K562 (cell line): ENCODE measurements around the gene DUOXA2. TPM values are rescaled to one million over a fixed set of nuclear protein-coding genes. Genes with fewer than 3 reads are reported as not detected.

Experiments
- ATAC-seq: fragments of 200-7000 bp; cut with Tn5 transposase; 3 replicates; pipeline ENCODE4 v1.9.1; 2020; ENCODE audit warnings: moderate library complexity
- BruUV-seq: library from RNA; stranded (reverse); fragments of 400-500 nt; replicated peaks from 2 replicates; lab custom pipeline; 2021; lab: Mats Ljungman, UMichigan
- CTCF ChIA-PET: fragments of 300-600 bp; formaldehyde crosslinking; extraction: SDS; loops from one replicate; lab custom pipeline; 2021; ENCODE audit warnings: low intra/inter-chr PET ratio; lab: Yijun Ruan, JAX
- POLR2A ChIA-PET: fragments of 300-600, 350-650 bp; sonication (Branson Sonifier 250); formaldehyde crosslinking; extraction: SDS; loops from one replicate; lab custom pipeline; 2021; ENCODE audit warnings: antibody characterized with exemption, inconsistent platforms; lab: Yijun Ruan, JAX
- DNase-seq, 4 experiments: peaks; one replicate each; pipeline versions ENCODE4 v3.0.0 to v3.0.0-alpha.2; 2011 to 2018; ENCODE audit warnings: low spot score in 3 of 4, mixed read lengths in 3 of 4; ENCODE audit errors: extremely low read depth in 1 of 4
- FAIRE-seq: peaks from 2 replicates; lab custom pipeline; 2011; peaks lifted over from hg19 to GRCh38; lab: Jason Lieb, UNC
- H2AFZ ChIP-seq: 2 replicates; pipeline ENCODE4 v1.6.0; 2011; ENCODE audit warnings: low read depth, low read length, control low read depth, inconsistent platforms
- H3K27ac ChIP-seq: fragments of 200-600 bp; 3 replicates; pipeline ENCODE4 v1.8.0; 2011; ENCODE audit warnings: low read depth, mild to moderate bottlenecking, control low read depth, inconsistent platforms, low read length, moderate library complexity, mixed read lengths; ENCODE audit errors: extremely low read depth
- H3K27me3 ChIP-seq, 2 experiments: fragments of 300-600 bp in 1 of 2; 2 replicates in 1 of 2; 3 replicates in 1 of 2; pipeline versions ENCODE4 v1.6.0 to v1.8.0; 2011; ENCODE audit warnings: inconsistent platforms in 2 of 2, low read length in 2 of 2, mild to moderate bottlenecking in 1 of 2, mixed read lengths in 1 of 2, moderate library complexity in 1 of 2; ENCODE audit not compliant: control insufficient read depth in 2 of 2, insufficient read depth in 2 of 2
- H3K36me3 ChIP-seq: fragments of 300-600 bp; 3 replicates; pipeline ENCODE4 v1.8.0; 2011; ENCODE audit warnings: mild to moderate bottlenecking, low read length, inconsistent platforms; ENCODE audit not compliant: control insufficient read depth, insufficient read depth
- H3K4me1 ChIP-seq, 2 experiments: fragments of 200-600 bp in 1 of 2; replicated peaks in 1 of 2; 2 replicates in 1 of 2; 3 replicates in 1 of 2; pipeline versions ENCODE4 v1.5.1 to v1.8.0; 2011; ENCODE audit warnings: inconsistent platforms in 2 of 2, low read length in 2 of 2, mild to moderate bottlenecking in 1 of 2, mixed read lengths in 1 of 2, moderate library complexity in 1 of 2; ENCODE audit not compliant: control insufficient read depth in 2 of 2, insufficient read depth in 2 of 2
- H3K4me2 ChIP-seq: 2 replicates; pipeline ENCODE4 v1.6.1; 2011; ENCODE audit warnings: low read length, control low read depth, inconsistent platforms, mixed read lengths; ENCODE audit not compliant: insufficient read depth
- H3K4me3 ChIP-seq: fragments of 200-600 bp; sonication (generic), shearing (Covaris generic); 2 replicates; pipeline ENCODE4 v1.5.1; 2016; ENCODE audit warnings: control low read depth, inconsistent platforms
- H3K79me2 ChIP-seq: fragments of 200-600 bp; 3 replicates; pipeline ENCODE4 v1.8.0; 2011; ENCODE audit warnings: low read length, inconsistent platforms; ENCODE audit not compliant: control insufficient read depth, insufficient read depth
- H3K9ac ChIP-seq, 2 experiments: 2 replicates each; pipeline versions ENCODE4 v1.6.0 to v1.6.1; 2011; ENCODE audit warnings: low read depth in 2 of 2, low read length in 2 of 2, control low read depth in 1 of 2, inconsistent platforms in 1 of 2, mild to moderate bottlenecking in 1 of 2, mixed read lengths in 1 of 2; ENCODE audit not compliant: insufficient read depth in 1 of 2
- H3K9me1 ChIP-seq: one replicate; pipeline ENCODE4 v1.6.0; 2011; ENCODE audit warnings: inconsistent platforms, mild to moderate bottlenecking, low read length, moderate library complexity; ENCODE audit not compliant: control insufficient read depth, insufficient read depth
- H3K9me3 ChIP-seq: replicated peaks from 2 replicates; pipeline ENCODE4 v1.5.1; 2011; ENCODE audit warnings: low read depth, low read length, inconsistent platforms; ENCODE audit not compliant: control insufficient read depth, insufficient read depth
- H4K20me1 ChIP-seq: replicated peaks from 2 replicates; pipeline ENCODE4 v1.6.1; 2011; ENCODE audit warnings: low read length, inconsistent platforms, mixed read lengths; ENCODE audit not compliant: control insufficient read depth, insufficient read depth
- SNRNP70 ChIP-seq: fragments of 200-400 bp; formaldehyde crosslinking; optimal IDR thresholded peaks from 2 replicates; pipeline ENCODE3; 2017; ENCODE audit warnings: low read depth, low read length
- TAF1 ChIP-seq: IDR thresholded peaks from 2 replicates; pipeline ENCODE4 v1.6.1; 2011; ENCODE audit warnings: mild to moderate bottlenecking, low read length, moderate library complexity; ENCODE audit not compliant: insufficient read depth, control insufficient read depth, severe bottlenecking; ENCODE audit errors: extremely low read depth
- TSHZ1 ChIP-seq: fragments of 250-450 bp; sonication (Bioruptor Pico); IDR thresholded peaks from 2 replicates; pipeline ENCODE4 v1.4.0; 2020; ENCODE audit warnings: mild to moderate bottlenecking, moderate library complexity
- whole genome bisulfite sequencing: fragments of 100-300 bp; shearing (Covaris generic); methylation state at CpG from one replicate; pipeline ENCODE4 v1.1.6; 2016; ENCODE audit warnings: low coverage, mixed read lengths; ENCODE audit not compliant: insufficient coverage; ENCODE audit errors: missing lambda C conversion rate; 5-methylcytosine and 5-hydroxymethylcytosine counted together
- in situ Hi-C: fragments of 300-500 bp; cut with MboI; formaldehyde crosslinking; loops from 4 replicates; pipeline ENCODE4 v1.15.0; 2018; ENCODE audit warnings: inconsistent platforms, mixed read lengths
- intact Hi-C: fragments of 100-400 bp; cut with micrococcal nuclease; formaldehyde crosslinking; loops from 2 replicates; pipeline ENCODE4 v1.14.2; 2022
- polyA plus RNA-seq, 8 experiments: library from polyadenylated mRNA; depleted of rRNA in 4 of 8; stranded (reverse) in 5 of 8; unstranded in 3 of 8; fragments of >200 nt; fragmentation: Nextera tagmentation in 2 of 8; fragmentation: Illumina TruSeq in 1 of 8; extraction: Ambion mirVana in 2 of 8; extraction: Trizol in 1 of 8; gene quantifications; 2 replicates each; pipeline versions ENCODE4 v1.2.1 to v1.2.3, GENCODE V29; 2011 to 2014; ENCODE audit warnings: inconsistent platforms in 1 of 8, missing spikeins in 1 of 8
- total RNA-seq, 7 experiments: library from RNA; depleted of rRNA in 6 of 7; stranded (reverse); fragments of >200 nt in 6 of 7; fragmentation: Illumina TruSeq in 2 of 7; extraction: Trizol in 2 of 7; gene quantifications; 2 replicates each; pipeline versions ENCODE4 v1.2.1 to v1.2.3, GENCODE V29; 2011 to 2021; ENCODE audit warnings: low replicate concordance in 1 of 7

The DUOXA2 gene
- total and polyA plus RNA-seq, 9 of the 15 experiments (the other 6 are each of a cell fraction or from before 2014, with no cell fraction given), result not detected

DNA sequence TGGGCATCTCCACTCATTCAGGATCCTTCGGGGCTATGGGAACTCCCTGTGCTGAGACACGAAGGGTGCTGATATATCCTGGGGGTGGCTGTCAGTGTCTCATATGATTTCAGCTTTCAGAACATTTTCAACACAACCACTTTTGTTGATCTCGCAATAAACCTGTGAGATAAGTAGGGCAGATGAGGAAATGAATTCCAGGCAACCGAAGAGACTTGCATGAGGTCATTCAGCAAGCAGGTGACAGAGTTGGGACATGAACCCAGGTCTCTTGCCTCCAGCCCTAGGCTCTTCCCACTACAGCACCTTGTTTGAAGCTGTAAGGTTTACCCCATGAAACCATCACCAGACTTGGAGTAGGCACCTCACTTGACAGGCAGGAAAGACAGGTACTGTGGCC lies 32.3 kb downstream of the DUOXA2 start:
- Histone ChIP-seq H3K9me1 (no peaks in the 10 kb centered on the region), H3K27ac (no peak overlapping the region), H4K20me1 (peaks cover 3% of the 10 kb centered on the region; the same call in 1 of the 2 replicates), H3K36me3 (no peaks in the 10 kb centered on the region), H3K9ac (no peak overlapping the region), H3K9me3 (no peaks in the 10 kb centered on the region), H3K4me2 (no peak overlapping the region), H3K79me2 (no peaks in the 10 kb centered on the region), H3K4me1 (peaks cover 0 to 3% of the 10 kb centered on the region in 2 experiments; a peak in 1 of 5 replicates), H3K27me3 (peaks cover 16 to 49% of the 10 kb centered on the region in 2 experiments), H2AFZ (no peak overlapping the region), H3K4me3 (no peak overlapping the region)
- intact Hi-C loops (no loop called here), in situ Hi-C loops (no loop called here)
- no peak for ATAC-seq
- no TSS peak for BruUV-seq
- no peak for DNase-seq
- FAIRE-seq, result no peak
- TF ChIP-seq TSHZ1 (CRISPR knock-in tag), result no peak
- TF ChIP-seq TAF1, result no peak
- TF ChIP-seq SNRNP70, result no peak
- ChIA-PET CTCF (no interaction called here), POLR2A (interaction anchor here (0.7 to 1.3 kb wide), 3 partner anchors 16 to 42 kb away, joined by 3 to 4 read pairs (median 3); partner anchors contain the start of gene SHF)
- 3% methylated on average over 4 of the region's 4 CpGs for WGBS
